Stimulated activated CD8-positive, alpha-beta memory T cell treated with anti-CD3 and anti-CD28 coated beads, Interleukin-12 subunit alpha, Interleukin-12 subunit beta, amount 100 ng/mL, for 24 hours (primary cell): ENCODE results near the gene SERPINE2.
A peak's percentile ranks its signal among the peaks of the same experiment; 100 is the strongest.
"Not testable (repeated sequence)": the region's sequence is repeated elsewhere in the genome, so short reads cannot be mapped to it uniquely, and the experiment has no call there.

Experiments
- DNase-seq: peaks from one replicate; pipeline ENCODE4 v3.0.0-alpha.2; 2020; ENCODE audit errors: extremely low read depth

The SERPINE2 gene

DNA sequence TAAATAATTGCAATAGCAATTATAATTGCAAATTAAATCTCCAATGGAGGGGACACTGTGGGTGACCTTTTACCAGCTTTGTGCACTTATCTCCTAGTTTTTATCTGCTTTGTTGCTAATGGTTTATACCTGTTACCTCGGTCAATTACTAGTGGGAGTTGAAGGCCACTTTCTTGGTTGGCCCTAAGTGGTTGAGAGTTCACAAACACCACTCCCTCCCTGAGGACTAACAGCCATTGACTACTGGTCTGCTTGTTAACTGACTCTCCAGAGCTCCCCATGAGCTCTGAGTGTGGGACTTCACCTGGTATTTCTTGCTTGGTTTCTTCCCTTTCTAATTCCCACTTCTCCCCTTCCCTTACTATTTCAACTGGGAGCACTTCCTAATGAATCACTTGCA lies 27.2 kb downstream of the SERPINE2 start:
- no peak for DNase-seq

DNA sequence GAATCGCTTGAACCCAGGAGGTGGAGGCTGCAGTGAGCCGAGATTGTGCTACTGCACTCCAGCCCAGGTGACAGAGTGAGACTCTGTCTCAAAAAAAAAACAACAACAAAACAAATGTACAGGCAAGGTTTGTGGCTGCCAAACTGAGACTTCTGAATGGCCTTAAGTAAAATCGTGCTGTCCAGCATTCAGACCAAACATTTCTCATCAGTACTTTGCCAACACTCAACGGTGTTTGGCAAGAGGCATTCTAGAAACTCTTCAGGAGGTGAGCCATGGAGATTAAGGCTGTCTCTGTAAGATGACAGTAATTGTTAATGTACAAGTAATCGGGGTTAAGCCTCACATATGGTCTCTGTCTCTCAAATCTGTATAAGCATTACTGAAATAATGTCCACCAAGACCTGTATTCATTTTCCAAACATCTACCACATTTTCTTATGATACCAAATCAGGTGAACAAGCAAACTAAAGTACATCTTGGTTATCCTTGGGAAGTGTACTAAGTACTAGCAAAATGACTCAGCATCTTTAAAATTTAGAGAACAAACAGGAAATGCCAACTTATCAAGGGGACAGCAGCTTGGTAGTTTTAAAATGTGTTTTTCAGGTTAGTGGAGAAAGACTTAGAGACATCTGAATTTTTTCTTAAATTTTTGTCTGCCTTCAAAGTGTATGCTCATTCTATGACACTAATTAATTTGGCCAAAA lies 29.3 kb downstream of the SERPINE2 start:
- DNase-seq, result no peak

- DNase-seq, result no peak
These were observed 30.3 kb downstream of the SERPINE2 start for GRCh38 chr2:224008702-224009261.

DNA sequence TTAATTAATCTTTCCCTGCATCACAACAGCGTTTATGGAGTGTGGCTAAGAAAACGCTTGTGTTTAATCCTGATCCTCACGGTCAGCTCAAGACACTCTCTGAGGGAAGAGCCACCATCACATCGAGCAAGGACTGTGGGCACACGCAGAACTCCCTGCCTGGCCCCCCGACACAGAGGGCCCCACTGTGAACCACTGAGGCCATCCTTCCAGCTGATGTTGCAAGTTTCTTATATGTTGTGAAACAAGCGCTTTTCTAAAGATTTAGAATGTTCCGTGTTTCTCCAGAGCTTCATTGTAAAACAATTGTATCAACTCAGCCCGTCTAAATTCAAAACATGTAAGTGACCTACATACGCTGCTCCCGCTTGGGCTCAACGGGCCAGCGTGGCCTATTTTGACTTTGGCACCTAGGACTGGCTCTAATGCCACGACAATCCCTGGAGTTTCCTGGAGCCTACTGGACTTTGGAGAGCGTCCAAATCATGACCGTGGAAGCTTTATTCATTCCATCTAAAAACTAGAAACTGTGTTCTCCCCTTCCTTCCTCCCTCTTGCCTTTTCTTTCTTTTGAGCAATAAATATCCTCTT lies 34.9 kb downstream of the SERPINE2 start:
- DNase-seq, result no peak

DNA sequence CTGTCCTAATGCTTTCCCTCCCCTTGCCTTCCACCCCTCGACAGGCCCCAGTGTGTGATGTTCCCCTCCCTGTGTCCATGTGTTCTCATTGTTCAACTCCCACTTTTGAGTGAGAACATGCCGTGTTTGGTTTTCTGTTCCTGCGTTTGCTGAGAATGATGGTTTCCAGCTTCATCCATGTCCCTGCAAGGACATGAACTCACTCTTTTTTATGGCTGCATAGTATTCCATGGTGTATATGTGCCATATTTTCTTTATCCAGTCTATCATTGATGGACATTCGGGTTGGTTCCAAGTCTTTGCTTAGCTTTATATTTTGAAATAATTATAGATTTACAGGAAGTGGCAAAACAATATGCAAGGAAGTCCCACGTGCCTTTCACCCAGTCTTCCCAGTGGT lies 38.4 kb downstream of the SERPINE2 start:
- not testable (repeated sequence) for DNase-seq

DNA sequence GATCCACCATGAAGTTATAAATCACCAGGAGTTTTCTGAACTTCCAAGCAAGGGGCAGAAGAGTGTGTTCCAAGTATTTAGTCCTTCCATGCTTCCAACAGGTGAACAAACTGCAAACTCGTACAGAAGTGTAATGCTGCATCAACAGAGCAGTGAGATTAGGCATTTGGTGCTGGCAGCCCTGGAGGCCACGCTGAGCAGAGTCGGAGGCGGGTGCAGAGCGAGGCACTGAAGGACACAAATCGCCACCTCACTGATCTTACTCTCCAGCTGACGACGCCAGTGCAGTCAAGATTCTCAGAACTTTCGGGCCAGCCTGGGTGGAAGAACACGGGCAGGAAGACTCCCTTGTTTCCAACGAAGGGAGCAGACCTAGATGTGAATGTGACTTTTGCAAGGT lies 39.2 kb downstream of the SERPINE2 start:
- no peak for DNase-seq

- no peak for DNase-seq
These were observed 40.1 kb downstream of the SERPINE2 start for GRCh38 chr2:223998948-223999347.

DNA sequence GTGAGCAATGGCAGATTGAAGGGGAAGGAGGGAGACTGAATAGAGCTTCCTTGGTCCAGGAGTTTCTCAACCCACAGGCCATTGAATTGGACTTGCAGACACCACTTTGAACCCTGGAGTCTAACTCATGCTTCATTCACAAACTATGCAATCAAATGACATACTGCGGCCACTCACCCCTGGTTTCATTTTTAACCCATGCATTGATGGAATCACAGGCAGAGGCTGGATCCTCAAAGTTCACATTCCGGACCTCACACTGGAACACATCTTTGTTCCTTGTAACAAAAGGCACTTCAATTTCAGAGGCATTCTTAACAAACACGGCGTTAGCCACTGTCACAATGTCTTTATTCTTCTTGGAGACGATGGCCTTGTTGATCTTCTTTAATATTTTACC lies 41.1 kb downstream of the SERPINE2 start:
- no peak for DNase-seq

- no peak for DNase-seq
These were observed 42.7 kb downstream of the SERPINE2 start for GRCh38 chr2:223996391-223996790.

- no peak for DNase-seq
These were observed 43.5 kb downstream of the SERPINE2 start for GRCh38 chr2:223995569-223995968.

- no peak for DNase-seq
These were observed 44.4 kb downstream of the SERPINE2 start for GRCh38 chr2:223994562-223995162.

GRCh38 chr2:223993634-223994232 lies 45.4 kb downstream of the SERPINE2 start:
- DNase-seq, result peak; percentile 19

DNA sequence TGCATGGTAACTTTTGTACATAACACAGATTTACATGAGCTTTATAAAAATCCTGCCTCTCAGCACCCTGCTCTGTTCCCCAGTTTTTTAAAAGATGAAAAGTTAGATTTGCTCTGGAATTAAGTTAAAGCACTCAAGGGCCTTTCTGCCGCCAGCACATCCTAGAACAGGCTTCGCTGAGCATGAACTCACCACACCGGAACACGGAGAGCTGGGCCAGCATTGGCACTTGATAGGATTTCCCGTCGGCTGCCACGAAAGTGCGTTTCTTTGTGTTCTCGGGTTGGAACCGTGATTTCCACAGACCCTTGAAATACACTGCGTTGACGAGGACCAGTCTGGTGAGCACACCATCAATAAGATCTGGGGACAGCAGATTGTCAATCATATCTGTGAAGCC lies 47.5 kb downstream of the SERPINE2 start:
- no peak for DNase-seq

- no peak for DNase-seq
These were observed 49.2 kb downstream of the SERPINE2 start for GRCh38 chr2:223989856-223990232.

GRCh38 chr2:223989206-223989855 lies 49.8 kb downstream of the SERPINE2 start:
- no peak for DNase-seq

- no peak for DNase-seq
These were observed 57.8 kb downstream of the SERPINE2 start for GRCh38 chr2:223981241-223981640.

DNA sequence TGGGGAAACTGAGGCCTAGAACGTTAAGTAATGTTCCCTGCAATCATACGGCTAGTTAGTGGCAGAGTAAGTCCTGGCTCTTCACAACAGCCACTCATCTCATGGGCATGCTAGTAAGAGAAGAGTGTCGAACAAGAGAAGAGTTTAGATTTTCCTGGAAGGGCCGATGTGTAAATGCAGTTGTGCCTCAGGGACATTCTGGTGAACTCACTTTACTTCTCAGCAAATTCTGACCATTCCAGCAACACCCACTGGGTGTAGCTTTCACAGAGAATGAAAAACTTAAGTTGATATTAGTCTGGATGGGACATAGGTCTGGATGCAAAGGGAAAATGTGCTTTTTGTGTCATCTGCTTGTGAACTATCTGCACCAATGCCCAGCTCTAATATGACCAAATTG lies 58.3 kb downstream of the SERPINE2 start:
- no peak for DNase-seq

DNA sequence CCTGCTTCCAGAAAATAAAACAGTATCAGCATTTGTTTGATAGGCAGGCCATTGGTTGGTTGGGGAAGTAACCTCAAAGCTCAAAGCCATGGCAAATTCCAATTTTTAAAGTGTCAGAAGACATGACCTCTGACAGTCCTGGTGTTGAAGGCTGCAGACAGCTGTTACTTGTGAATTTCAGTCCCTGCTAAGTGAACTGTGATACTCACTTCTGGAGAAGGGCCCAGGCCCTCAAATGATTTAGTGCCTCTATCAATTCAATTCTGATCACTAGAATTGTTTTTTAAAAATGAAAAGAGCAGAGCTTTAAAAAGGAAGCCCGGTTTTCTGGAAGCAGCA lies 58.7 kb downstream of the SERPINE2 start:
- no peak for DNase-seq

DNA sequence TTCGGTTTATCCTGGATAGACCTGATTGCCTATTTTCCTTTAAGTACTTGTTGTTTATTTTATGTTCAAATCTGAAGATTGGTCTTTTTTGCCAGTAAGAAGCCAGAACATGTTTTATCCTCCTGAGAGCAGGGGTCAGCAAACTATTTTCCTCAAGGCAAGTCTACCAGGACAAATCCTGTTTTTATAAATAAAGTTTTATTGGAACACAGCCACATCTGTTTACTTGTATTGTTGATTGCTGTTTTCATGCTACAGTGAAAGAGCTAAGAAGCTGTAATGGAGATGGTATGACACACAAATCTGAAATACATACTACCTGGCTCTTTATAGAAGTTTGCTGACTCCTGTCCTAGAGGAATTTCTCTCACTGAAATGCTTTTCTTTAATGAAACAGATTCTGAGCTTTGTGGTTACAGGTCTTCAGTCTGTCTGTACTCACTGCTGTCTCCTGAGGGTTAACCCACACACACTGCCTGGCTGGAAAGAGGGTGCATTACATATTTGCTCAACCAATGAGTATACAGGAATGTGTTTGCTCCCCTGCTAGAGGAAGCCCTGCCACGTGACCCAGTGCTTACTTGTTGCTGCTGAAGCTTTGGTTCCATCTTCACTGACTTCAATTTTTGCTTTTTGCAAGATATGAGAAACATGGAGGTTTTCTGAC lies 59.2 kb downstream of the SERPINE2 start:
- DNase-seq, result no peak

- no peak for DNase-seq
These were observed 60.6 kb downstream of the SERPINE2 start for GRCh38 chr2:223978451-223978850.

DNA sequence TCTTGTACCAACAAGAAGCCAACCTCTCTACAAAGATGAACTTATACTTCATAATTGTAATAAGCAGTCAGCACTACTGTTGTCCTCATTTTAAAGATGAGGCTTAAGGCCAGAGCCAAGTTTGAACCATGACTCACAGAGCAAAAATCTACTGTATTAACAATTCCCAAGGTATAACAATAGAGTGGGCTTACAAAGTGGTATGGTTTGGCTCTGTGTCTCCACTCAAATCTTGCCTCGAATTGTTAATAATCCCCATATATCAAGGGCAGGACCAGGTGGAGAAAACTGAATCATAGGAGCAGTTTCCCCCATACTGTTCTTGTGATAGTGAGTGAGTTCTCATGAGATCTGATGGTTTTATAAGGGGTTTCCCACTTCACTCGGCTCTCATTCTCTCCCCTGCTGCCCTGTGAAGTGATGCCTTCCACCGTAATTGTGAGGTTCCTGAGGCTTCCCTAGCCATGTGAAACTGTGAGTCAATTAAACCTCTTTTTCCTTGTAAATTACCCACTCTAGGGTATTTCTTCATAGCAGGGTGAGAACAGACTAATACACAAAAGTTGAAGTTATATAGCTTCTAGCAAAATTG lies 62.4 kb downstream of the SERPINE2 start:
- DNase-seq, result no peak
